GM19240 (cell line): ENCODE results near the gene DIPK1B.
"Not testable (repeated sequence)": the region's sequence is repeated elsewhere in the genome, so short reads cannot be mapped to it uniquely, and the experiment has no call there.

ENCODE experiments used
- DNase-seq: peaks from one replicate; pipeline ENCODE4 v3.0.0; 2011; ENCODE audit warnings: low spot score; ENCODE audit not compliant: insufficient read length

The DIPK1B gene

GRCh38 chr9:136753371-136754058 is 41.1 kb downstream of the DIPK1B start:
- no peak for DNase-seq

GRCh38 chr9:136754059-136754572 is 41.7 kb downstream of the DIPK1B start:
- no peak for DNase-seq

- DNase-seq = no peak
Measured at GRCh38 chr9:136754626-136755301, 42.4 kb downstream of the DIPK1B start.

- DNase-seq = not testable (repeated sequence)
Measured at GRCh38 chr9:136755302-136756133, 43.1 kb downstream of the DIPK1B start.

- no peak for DNase-seq
Measured at GRCh38 chr9:136756134-136756438, 43.7 kb downstream of the DIPK1B start.

- DNase-seq = no peak
Measured at GRCh38 chr9:136756836-136757235, 44.5 kb downstream of the DIPK1B start.

- no peak for DNase-seq
Measured at GRCh38 chr9:136757328-136757727, 45.0 kb downstream of the DIPK1B start.

GRCh38 chr9:136757751-136758140 is 45.4 kb downstream of the DIPK1B start:
- no peak for DNase-seq

- DNase-seq = no peak
Measured at GRCh38 chr9:136759001-136759400, 46.6 kb downstream of the DIPK1B start.

- no peak for DNase-seq
Measured at GRCh38 chr9:136759436-136760325, 47.3 kb downstream of the DIPK1B start.

GRCh38 chr9:136760424-136760823 is 48.1 kb downstream of the DIPK1B start:
- no peak for DNase-seq

GRCh38 chr9:136760834-136761544 is 48.6 kb downstream of the DIPK1B start:
- DNase-seq = not testable (repeated sequence)

- no peak for DNase-seq
Measured at GRCh38 chr9:136761545-136761981, 49.2 kb downstream of the DIPK1B start.

- no peak for DNase-seq
Measured at GRCh38 chr9:136762221-136762691, 49.9 kb downstream of the DIPK1B start.

- no peak for DNase-seq
Measured at GRCh38 chr9:136762915-136763648, 50.7 kb downstream of the DIPK1B start.

- no peak for DNase-seq
Measured at GRCh38 chr9:136763649-136764035, 51.3 kb downstream of the DIPK1B start.

- DNase-seq = no peak
Measured at GRCh38 chr9:136764301-136764891, 52.0 kb downstream of the DIPK1B start, which contains the start of gene LCN15. Gene LCN15 (minus strand): TSS chr9:136764518. CDS start chr9:136764488, 30 bp downstream.

- DNase-seq = no peak
Measured at GRCh38 chr9:136765041-136765440, 52.7 kb downstream of the DIPK1B start.
